HG03575 (cell line): Measurements from ENCODE around the gene SPAG16.
"Not testable (repeated sequence)": the region's sequence is repeated elsewhere in the genome, so short reads cannot be mapped to it uniquely, and the experiment has no call there.

Source experiments
- ATAC-seq: cut with Tn5 transposase; IDR thresholded peaks from one replicate; pipeline ENCODE4 v1.9.1; 2021; ENCODE audit not compliant: unreplicated experiment, insufficient number of reproducible peaks, low FRiP score; ENCODE audit errors: extremely low read depth

SPAG16 gene

DNA sequence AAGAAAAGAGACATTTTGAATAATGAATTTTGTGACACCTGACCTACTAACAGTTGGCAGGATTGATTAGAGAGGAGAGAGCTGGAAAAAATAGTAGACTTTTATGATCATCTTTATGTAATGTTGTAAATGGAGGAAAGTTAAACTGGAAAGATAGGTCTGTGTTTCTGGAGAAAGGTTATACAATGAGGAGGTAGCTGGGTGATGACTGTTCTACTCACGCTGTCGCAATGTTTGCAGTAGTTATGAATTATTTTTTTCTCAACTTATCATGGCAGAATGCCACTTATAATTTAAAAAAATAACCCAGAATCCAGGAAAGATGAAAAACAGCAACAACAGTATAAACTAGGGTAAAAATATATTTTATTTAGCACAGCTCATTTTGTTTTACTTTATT is 364.9 kb downstream of the SPAG16 start:
- no peak for ATAC-seq

- ATAC-seq: no peak
Measured at GRCh38 chr2:213664817-213665216, 380.6 kb downstream of the SPAG16 start.

- no peak for ATAC-seq
Measured at GRCh38 chr2:213669657-213670056, 385.4 kb downstream of the SPAG16 start.

GRCh38 chr2:213678437-213679218 is 394.4 kb downstream of the SPAG16 start:
- no peak for ATAC-seq

DNA sequence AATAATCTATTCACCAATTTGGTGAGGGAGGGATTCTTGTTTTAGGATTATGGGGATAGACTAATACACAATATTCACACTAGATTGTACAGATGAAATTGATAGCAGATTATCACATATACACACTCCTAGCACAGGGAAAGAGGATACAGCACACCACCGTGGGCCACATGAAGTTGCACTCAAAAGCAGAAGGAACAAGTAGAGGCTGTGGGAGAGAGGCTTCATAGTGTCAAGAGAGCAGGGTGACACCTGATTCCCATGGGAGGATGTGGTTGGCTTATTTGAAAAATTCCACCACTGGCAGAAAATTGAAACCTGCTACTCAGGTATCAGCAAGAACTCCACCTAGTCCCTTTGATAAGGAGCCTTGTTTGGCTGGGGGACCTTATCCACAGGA is 395.6 kb downstream of the SPAG16 start:
- ATAC-seq: no peak

DNA sequence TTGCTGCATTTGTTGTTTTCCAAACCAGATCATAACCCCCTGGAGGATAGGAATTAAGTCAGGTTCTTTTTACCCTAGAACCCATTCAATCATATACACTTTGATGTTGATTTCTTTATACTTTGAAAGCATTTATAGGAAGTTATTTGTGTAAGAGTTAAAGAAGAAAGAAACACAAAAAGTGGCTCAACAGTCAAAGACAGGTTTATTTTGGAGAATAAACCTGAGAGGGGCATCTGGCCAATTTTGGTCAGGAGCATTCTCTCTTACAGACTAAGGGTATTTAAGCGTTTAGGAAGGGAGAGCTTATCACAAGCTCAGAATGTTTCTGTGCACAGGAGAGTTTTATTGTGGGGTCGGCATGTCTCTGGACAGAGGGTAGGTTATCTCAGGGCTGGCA is 398.0 kb downstream of the SPAG16 start:
- ATAC-seq: no peak

DNA sequence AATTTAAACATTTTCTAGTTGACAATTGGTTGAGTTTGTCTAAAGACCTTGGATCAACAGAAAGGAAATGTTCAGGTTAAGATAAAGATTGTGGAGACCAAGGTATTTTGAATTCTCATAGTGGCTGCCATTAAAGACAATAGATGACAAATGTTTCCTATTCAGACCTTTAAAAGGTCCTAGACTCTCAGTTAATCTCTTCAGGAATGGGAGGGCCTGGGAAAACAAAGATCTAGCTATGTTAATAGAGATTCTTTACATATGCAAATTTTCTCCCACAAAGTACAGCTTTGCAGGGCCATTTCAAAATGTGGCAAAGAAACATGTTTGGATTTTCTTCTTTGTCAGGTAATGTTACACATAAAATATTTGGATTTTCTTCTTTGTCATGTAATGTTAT is 403.9 kb downstream of the SPAG16 start:
- no peak for ATAC-seq

DNA sequence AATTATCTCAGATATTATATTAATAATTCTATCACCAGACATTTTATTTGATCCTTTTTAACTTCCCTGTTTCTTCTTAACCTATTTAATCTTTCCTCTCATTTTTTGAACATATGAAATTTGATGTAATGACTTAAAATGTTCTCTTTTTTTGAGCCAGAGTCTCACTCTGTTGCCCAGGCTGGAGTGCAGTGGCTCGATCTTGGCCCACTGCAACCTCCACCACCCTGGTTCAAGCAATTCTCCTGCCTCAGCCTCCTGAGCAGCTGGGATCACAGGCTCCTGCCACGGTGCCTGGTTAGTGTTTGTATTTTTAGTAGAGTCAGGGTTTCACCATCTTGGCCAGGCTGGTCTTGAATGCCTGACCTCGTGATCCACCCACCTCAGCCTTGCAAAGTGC is 404.6 kb downstream of the SPAG16 start:
- not testable (repeated sequence) for ATAC-seq

DNA sequence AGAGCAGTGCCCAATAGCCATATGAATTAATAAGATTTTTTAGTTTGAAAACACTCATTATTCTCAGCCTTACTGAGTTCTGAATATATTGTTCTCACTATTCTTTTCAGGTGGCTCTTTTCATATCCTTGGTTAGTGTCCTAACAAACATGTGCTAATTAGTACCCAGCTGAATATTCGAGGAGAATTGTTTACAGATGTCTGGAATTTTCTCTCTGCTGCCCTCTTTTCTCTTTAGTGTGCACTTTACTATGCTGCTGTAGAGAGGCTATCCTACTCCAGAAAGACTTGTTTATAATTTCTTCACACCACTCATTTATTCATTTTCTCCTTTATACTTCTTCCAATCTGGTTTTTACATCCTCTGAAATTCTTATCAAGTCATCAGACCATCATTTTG is 405.3 kb downstream of the SPAG16 start:
- no peak for ATAC-seq

DNA sequence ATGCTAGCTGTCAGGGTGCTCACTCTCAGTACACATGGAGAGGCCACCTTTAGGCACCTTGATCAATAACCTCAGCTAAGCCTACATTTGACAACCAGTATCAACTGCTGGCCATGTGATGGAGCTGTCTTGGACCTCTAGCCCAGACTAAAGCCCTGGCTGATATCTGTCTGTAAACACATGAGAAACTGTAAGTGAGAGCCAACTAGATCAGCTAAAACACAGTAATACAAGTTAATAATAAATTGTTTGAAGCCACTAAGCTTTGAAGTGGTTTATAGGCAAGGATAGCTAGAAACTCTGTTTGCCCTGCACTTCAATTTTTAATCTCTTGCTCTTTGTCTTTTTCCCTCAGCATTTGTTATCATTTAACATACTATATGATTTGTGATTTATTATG is 407.1 kb downstream of the SPAG16 start:
- no peak for ATAC-seq

DNA sequence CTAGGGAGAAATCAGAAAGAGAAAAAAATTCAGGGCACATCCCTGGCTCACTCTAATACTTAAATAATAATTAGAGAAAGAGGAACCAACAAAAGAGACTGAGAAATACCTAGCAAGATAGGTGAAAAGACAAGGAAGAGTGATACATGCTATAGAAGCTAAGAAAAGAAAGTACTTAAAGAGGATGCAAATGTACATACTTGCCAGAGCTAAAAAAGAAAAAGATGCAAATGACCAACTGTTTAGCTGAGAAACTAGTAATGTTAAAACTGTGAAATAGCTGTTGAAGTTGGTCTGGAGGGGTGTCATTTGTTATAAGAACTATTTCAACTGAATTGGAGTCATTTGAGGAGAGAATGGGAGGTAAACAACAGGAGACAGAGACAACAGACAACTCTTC is 412.2 kb downstream of the SPAG16 start:
- no peak for ATAC-seq

- not testable (repeated sequence) for ATAC-seq
Measured at GRCh38 chr2:213701365-213701764, 417.1 kb downstream of the SPAG16 start.

DNA sequence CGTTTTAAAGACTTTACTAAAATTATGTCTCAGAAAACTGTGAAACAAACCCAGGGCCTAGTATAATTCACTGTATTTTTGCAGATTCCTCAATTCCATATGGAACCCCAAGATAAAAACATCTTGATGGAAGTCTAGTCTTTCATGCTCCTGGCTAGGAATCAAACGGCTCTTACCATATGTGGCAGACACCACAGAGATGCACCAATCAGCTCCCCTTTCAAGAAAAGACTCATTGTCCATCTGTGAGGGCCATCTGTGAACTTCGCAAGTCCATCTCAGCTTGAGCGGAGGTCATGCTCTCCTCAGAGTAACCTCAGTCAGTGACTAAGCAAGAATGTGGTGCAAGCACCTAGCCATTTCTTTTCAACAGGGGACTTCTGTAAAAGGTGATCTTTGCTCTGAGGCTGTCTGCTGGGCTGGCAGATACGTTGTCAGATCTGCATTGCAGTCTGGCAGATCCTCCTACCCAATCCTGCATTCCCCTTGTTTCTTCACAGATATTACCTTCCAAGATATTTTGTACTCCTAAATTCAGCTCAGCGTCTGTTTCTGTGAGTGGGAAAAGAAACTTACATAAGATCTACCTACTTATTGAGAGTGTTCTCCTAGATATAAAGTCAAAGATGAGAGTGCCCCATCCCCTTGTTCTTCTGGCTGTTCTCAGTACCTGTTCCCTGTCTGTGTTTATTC is 419.3 kb downstream of the SPAG16 start:
- ATAC-seq: no peak

GRCh38 chr2:213710164-213710563 is 425.9 kb downstream of the SPAG16 start:
- no peak for ATAC-seq

DNA sequence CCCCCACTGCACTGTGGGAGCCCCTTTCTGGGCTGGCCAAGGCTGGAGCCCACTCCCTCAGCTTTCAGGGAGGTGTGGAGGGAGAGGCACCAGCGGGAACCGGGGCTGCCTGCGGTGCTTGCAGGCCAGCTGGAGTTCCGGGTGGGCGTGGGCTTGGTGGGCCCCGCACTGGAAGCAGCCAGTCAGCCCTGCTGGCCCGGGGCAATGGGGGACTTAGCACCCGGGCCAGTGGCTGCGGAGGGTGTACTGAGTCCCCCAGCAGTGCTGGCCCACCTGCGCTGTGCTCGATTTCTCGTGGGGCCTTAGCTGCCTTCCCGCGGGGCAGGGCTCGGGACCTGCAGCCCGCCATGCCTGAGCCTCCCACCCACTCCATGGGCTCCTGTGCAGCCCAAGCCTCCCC is 434.1 kb downstream of the SPAG16 start:
- not testable (repeated sequence) for ATAC-seq

- no peak for ATAC-seq
Measured at GRCh38 chr2:213722565-213722964, 438.3 kb downstream of the SPAG16 start.

- no peak for ATAC-seq
Measured at GRCh38 chr2:213723041-213723560, 438.8 kb downstream of the SPAG16 start.

- no peak for ATAC-seq
Measured at GRCh38 chr2:213723707-213724106, 439.4 kb downstream of the SPAG16 start.

DNA sequence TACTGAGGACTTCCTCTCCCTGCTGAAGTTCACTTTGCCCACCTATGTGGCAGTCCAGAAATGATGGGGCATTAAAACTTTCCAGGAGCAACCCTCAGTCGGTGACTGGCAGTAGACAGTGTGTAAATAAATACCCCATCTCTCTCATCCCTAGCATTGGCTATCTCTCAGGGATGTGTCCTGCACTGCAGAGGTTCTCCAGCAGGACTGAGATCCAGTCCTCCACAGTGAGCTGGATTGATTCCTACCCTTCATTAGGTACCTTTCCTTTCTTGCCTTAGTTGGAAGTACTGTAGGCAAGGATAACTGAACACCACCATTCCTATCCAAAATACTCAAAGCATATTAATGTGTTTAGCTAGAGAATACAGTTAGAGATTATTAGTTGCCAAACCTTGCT is 441.8 kb downstream of the SPAG16 start:
- no peak for ATAC-seq

- peak; percentile 82 for ATAC-seq
Measured at GRCh38 chr2:213733893-213734292, 449.6 kb downstream of the SPAG16 start.
